GM19463 (cell line): ENCODE data around the gene OR9Q1.
"Not testable (repeated sequence)": the region's sequence is repeated elsewhere in the genome, so short reads cannot be mapped to it uniquely, and the experiment has no call there.

Experiments used
- ATAC-seq: cut with Tn5 transposase; IDR thresholded peaks from one replicate; pipeline ENCODE4 v1.9.1; 2021; ENCODE audit warnings: mild to moderate bottlenecking, moderate library complexity; ENCODE audit not compliant: unreplicated experiment

Gene OR9Q1

GRCh38 chr11:58023435-58023931, at the start of gene OR9Q1:
OR9Q1 (plus strand) TSS chr11:58023881; CDS start chr11:58179445, 155,564 bp downstream.
- no peak for ATAC-seq

- ATAC-seq: no peak
These were observed 49.5 kb upstream of the OR9Q1 start for GRCh38 chr11:57974132-57974531.

GRCh38 chr11:57974848-57975601, 48.7 kb upstream of the OR9Q1 start:
- no peak for ATAC-seq

GRCh38 chr11:57977709-57978108, 46.0 kb upstream of the OR9Q1 start:
- ATAC-seq: no peak

- no peak for ATAC-seq
These were observed 44.8 kb upstream of the OR9Q1 start for GRCh38 chr11:57978686-57979531.

GRCh38 chr11:57979532-57980079, 44.1 kb upstream of the OR9Q1 start:
- no peak for ATAC-seq

GRCh38 chr11:57980201-57980600, 43.5 kb upstream of the OR9Q1 start:
- no peak for ATAC-seq

GRCh38 chr11:57981536-57981935, 42.1 kb upstream of the OR9Q1 start:
- ATAC-seq: no peak

GRCh38 chr11:57982776-57983175, 40.9 kb upstream of the OR9Q1 start:
- ATAC-seq: no peak

GRCh38 chr11:57983191-57983590, 40.5 kb upstream of the OR9Q1 start:
- ATAC-seq: no peak

GRCh38 chr11:57999523-57999922, 24.2 kb upstream of the OR9Q1 start:
- not testable (repeated sequence) for ATAC-seq

- ATAC-seq: not testable (repeated sequence)
These were observed 23.7 kb upstream of the OR9Q1 start for GRCh38 chr11:58000021-58000420.

GRCh38 chr11:58000699-58001098, 23.0 kb upstream of the OR9Q1 start:
- ATAC-seq: no peak

GRCh38 chr11:58003036-58003435, 20.6 kb upstream of the OR9Q1 start:
- no peak for ATAC-seq

- no peak for ATAC-seq
These were observed 20.1 kb upstream of the OR9Q1 start for GRCh38 chr11:58003591-58003990.

- ATAC-seq: no peak
These were observed 19.0 kb upstream of the OR9Q1 start for GRCh38 chr11:58004664-58005063.

GRCh38 chr11:58006940-58007339, 16.7 kb upstream of the OR9Q1 start:
- no peak for ATAC-seq

- ATAC-seq: no peak
These were observed 11.9 kb upstream of the OR9Q1 start for GRCh38 chr11:58011771-58012170.

GRCh38 chr11:58024601-58025091, 965 bp downstream of the OR9Q1 start:
- no peak for ATAC-seq

- ATAC-seq: no peak
These were observed 3.7 kb downstream of the OR9Q1 start for GRCh38 chr11:58027341-58027740.

GRCh38 chr11:58028687-58029411, 5.2 kb downstream of the OR9Q1 start:
- no peak for ATAC-seq
